GM15510 (cell line): Measurements from ENCODE around the gene FAM124B.

Experiments
- POLR2A ChIP-seq: IDR thresholded peaks from 3 replicates; pipeline ENCODE4 v1.6.1; 2011; ENCODE audit warnings: borderline replicate concordance; ENCODE audit not compliant: insufficient read length; ENCODE audit errors: extremely low read depth

FAM124B gene

GRCh38 chr2:224427471-224427870 is 25.6 kb upstream of the FAM124B start:
- TF ChIP-seq POLR2A = no peak

GRCh38 chr2:224426656-224427055 is 24.7 kb upstream of the FAM124B start:
- TF ChIP-seq POLR2A = no peak

- TF ChIP-seq POLR2A = no peak
These were observed 19.2 kb upstream of the FAM124B start for GRCh38 chr2:224421065-224421464.

- TF ChIP-seq POLR2A = no peak
These were observed 16.0 kb upstream of the FAM124B start for GRCh38 chr2:224417947-224418346.

- TF ChIP-seq POLR2A = no peak
These were observed 15.4 kb upstream of the FAM124B start for GRCh38 chr2:224417361-224417729.

- no peak for TF ChIP-seq POLR2A
These were observed 14.9 kb upstream of the FAM124B start for GRCh38 chr2:224416656-224417360.

GRCh38 chr2:224413381-224413780 is 11.5 kb upstream of the FAM124B start:
- no peak for TF ChIP-seq POLR2A

GRCh38 chr2:224412141-224413015 is 10.5 kb upstream of the FAM124B start:
- TF ChIP-seq POLR2A = no peak

- no peak for TF ChIP-seq POLR2A
These were observed 9.1 kb upstream of the FAM124B start for GRCh38 chr2:224410946-224411561.

- no peak for TF ChIP-seq POLR2A
These were observed 6.8 kb upstream of the FAM124B start for GRCh38 chr2:224408676-224409075.

- TF ChIP-seq POLR2A = no peak
These were observed 5.4 kb upstream of the FAM124B start for GRCh38 chr2:224407241-224407701.

GRCh38 chr2:224405841-224406370 is 4.0 kb upstream of the FAM124B start:
- no peak for TF ChIP-seq POLR2A

- TF ChIP-seq POLR2A = no peak
These were observed 3.5 kb upstream of the FAM124B start for GRCh38 chr2:224405412-224405811.

- TF ChIP-seq POLR2A = no peak
These were observed 2.9 kb upstream of the FAM124B start for GRCh38 chr2:224404796-224405195.

GRCh38 chr2:224403657-224404056 is 1.8 kb upstream of the FAM124B start:
- TF ChIP-seq POLR2A = no peak
